ENCODE data around the gene SULF2. TPM values are rescaled to one million over a fixed set of nuclear protein-coding genes. Genes with fewer than 3 reads are reported as not detected.
A peak's percentile ranks its signal among the peaks of the same experiment; 100 is the strongest.

The SULF2 gene
- total and polyA plus RNA-seq, 4 donors: 78.8 to 350 (median 212) TPM

DNA sequence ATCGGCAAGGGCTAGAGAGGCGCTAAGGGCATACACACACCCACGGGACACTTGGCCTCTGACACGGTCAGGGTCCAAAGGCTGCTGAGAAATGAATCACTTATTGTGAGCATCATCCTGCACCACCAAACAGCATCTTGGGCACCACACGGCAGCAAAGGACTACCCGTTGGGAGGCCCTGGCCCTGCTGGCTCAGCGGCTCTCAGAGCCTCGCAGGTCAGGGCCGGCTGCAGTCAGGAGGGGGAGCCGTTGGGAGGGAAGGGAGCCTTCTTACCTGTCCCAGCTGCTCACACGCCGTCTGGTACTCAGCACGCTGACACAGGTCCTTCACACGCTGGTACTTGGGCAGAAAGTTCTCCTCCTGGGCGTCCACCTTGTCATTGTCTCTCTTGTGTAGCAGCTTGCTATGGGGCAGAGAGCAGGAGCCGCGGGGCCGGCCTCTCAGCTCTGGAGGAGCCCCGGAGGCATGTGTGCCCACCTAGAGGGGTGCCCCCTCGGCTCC is 109.0 kb downstream of the SULF2 start:
- peaks cover 11% of the 10 kb centered on the region for H3K4me1 ChIP-seq (ENCODE audit: control insufficient read depth, insufficient read depth, low read length)
- no peak overlapping the region for H3K4me3 ChIP-seq (ENCODE audit: low read depth, low read length)
- peaks cover 74% of the 10 kb centered on the region for H3K36me3 ChIP-seq (ENCODE audit: control insufficient read depth, insufficient read depth, low read length)
- 76% methylated on average over 18 of the region's 20 CpGs for WGBS (ENCODE audit: insufficient coverage)
- no peak for DNase-seq (ENCODE audit: low read depth in 4 of 6, low spot score in 6 of 6)
- H3K27me3 ChIP-seq (ENCODE audit: control insufficient read depth, insufficient read depth, low read length): peaks cover 2% of the 10 kb centered on the region
- no peak overlapping the region for H3K27ac ChIP-seq (ENCODE audit: low read depth, low read length)
- no peaks in the 10 kb centered on the region for H3K9me3 ChIP-seq (ENCODE audit: control insufficient read depth, insufficient read depth, low read length)

DNA sequence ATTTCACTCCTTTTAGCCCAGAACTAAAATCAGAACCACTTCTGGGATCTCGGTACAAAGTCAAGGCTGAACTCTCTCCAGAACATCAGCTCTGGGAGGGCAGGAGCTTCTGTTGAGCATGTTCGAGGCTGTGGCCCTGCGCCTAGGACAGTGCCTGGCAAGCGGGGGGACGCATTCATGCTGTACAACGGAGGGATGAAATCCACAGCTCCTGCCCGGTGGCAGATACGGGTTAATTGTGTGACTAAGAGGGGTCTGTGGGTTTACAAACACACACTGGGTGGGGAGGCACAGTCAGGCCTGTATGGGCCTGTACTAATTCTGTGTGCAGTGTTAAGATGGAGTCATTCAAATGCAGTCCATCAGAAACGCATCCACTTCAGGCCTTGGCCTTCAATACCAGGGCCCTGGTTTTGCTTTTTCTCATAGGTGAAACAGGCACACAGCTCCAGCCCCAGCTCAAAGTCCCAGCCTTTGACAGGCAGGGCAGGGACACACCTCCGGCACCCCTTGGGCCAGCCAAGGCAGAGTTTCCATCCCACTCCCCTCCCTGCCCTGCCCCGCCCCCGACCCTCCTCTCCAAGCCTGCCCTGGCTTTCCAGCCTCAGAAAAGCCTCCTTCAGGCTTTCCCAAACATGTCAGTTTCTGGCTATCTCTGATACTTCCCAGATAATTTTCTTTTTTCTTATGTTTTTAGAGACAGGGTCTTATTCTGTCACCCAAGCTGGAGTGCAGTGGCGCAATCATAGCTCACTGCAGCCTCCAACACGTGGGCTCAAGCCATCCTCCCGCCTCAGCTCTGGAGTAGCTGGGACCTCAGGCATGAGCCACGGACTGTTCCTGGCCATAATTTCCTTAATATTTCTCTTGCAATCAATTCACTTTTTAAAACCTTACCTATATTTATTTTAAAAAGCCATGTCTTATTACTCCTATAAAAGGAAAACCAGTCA is 109.8 kb downstream of the SULF2 start:
- WGBS (ENCODE audit: insufficient coverage): 90% methylated on average over 15 of the region's 16 CpGs
- DNase-seq (ENCODE audit: low read depth in 4 of 6, low spot score in 6 of 6): no peak
- Histone ChIP-seq H3K9me3 (ENCODE audit: control insufficient read depth, insufficient read depth, low read length) (no peaks in the 10 kb centered on the region), H3K4me1 (ENCODE audit: control insufficient read depth, insufficient read depth, low read length) (peaks cover 11% of the 10 kb centered on the region), H3K4me3 (ENCODE audit: low read depth, low read length) (no peak overlapping the region), H3K27ac (ENCODE audit: low read depth, low read length) (no peak overlapping the region), H3K36me3 (ENCODE audit: control insufficient read depth, insufficient read depth, low read length) (peaks cover 76% of the 10 kb centered on the region), H3K27me3 (ENCODE audit: control insufficient read depth, insufficient read depth, low read length) (peaks cover 2% of the 10 kb centered on the region)

DNA sequence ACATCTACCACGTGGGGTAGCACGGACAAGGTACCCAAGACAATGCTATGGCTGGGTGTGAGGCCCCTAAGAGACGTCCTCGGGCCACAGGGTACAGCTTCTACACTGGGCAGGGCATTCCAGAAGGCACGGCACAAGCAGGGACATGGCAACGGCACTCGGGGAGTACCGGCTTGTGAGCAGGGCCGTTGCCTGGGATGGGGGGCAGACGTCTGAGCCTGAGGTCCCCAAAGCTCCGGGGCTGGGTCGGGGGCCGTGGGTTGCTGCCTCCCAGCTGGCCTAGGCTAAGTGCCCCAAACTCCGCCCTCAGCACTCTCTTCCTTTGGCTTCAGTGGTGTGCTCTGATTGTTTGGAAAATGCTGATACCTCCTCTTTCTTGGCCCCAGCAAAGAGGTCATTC is 110.6 kb downstream of the SULF2 start:
- 91% methylated on average over 13 of the region's 14 CpGs for WGBS (ENCODE audit: insufficient coverage)
- Histone ChIP-seq H3K4me3 (ENCODE audit: low read depth, low read length) (no peak overlapping the region), H3K4me1 (ENCODE audit: control insufficient read depth, insufficient read depth, low read length) (peaks cover 11% of the 10 kb centered on the region), H3K27ac (ENCODE audit: low read depth, low read length) (no peak overlapping the region), H3K27me3 (ENCODE audit: control insufficient read depth, insufficient read depth, low read length) (peaks cover 2% of the 10 kb centered on the region), H3K9me3 (ENCODE audit: control insufficient read depth, insufficient read depth, low read length) (no peaks in the 10 kb centered on the region), H3K36me3 (ENCODE audit: control insufficient read depth, insufficient read depth, low read length) (peaks cover 74% of the 10 kb centered on the region)
- DNase-seq (ENCODE audit: low read depth in 4 of 6, low spot score in 6 of 6): no peak

DNA sequence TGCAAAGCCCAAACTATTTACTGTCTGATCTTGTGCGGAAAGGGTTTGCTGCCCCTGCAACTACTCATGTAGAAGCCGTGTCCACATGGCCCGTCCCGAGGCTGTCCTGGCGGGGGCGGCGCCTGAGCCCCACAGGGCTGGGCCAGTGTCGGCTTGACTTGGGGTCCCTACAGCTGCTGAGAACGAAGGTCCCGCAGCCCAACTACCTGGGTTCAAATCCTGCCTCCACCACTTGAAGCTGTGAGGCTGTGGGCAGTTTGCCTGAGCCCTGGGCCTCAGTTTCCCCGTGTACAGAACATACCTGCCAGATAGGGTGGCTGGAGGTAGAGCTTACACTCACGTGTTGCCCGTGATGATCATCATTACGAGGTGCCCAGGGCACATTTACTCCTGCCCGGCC is 111.1 kb downstream of the SULF2 start:
- 93% methylated on average over 15 of the region's 15 CpGs for WGBS (ENCODE audit: insufficient coverage)
- Histone ChIP-seq H3K4me1 (ENCODE audit: control insufficient read depth, insufficient read depth, low read length) (peaks cover 11% of the 10 kb centered on the region), H3K9me3 (ENCODE audit: control insufficient read depth, insufficient read depth, low read length) (no peaks in the 10 kb centered on the region), H3K36me3 (ENCODE audit: control insufficient read depth, insufficient read depth, low read length) (peaks cover 76% of the 10 kb centered on the region), H3K27me3 (ENCODE audit: control insufficient read depth, insufficient read depth, low read length) (peaks cover 2% of the 10 kb centered on the region), H3K27ac (ENCODE audit: low read depth, low read length) (no peak overlapping the region), H3K4me3 (ENCODE audit: low read depth, low read length) (no peak overlapping the region)
- no peak for DNase-seq (ENCODE audit: low read depth in 4 of 6, low spot score in 6 of 6)

DNA sequence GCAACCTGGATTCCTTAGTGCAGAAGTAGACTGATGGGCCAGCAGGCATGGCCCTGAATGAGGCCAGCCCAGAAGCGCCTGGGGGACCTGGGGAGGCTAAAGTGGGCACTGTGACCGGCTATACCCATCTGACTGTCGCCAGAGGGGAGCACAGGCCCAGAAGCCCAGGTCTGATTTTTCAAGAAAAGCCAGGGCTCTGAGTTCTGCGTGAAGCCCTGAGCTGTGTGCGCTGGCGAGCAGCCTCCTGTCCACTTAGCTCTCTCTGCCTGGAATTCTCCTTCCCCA is 111.7 kb downstream of the SULF2 start:
- Histone ChIP-seq H3K27me3 (ENCODE audit: control insufficient read depth, insufficient read depth, low read length) (peaks cover 2% of the 10 kb centered on the region), H3K36me3 (ENCODE audit: control insufficient read depth, insufficient read depth, low read length) (peaks cover 77% of the 10 kb centered on the region), H3K27ac (ENCODE audit: low read depth, low read length) (no peak overlapping the region), H3K9me3 (ENCODE audit: control insufficient read depth, insufficient read depth, low read length) (no peaks in the 10 kb centered on the region), H3K4me3 (ENCODE audit: low read depth, low read length) (no peak overlapping the region), H3K4me1 (ENCODE audit: control insufficient read depth, insufficient read depth, low read length) (peaks cover 11% of the 10 kb centered on the region)
- 91% methylated on average over 6 of the region's 6 CpGs for WGBS (ENCODE audit: insufficient coverage)
- DNase-seq (ENCODE audit: low read depth in 4 of 6, low spot score in 6 of 6): no peak

DNA sequence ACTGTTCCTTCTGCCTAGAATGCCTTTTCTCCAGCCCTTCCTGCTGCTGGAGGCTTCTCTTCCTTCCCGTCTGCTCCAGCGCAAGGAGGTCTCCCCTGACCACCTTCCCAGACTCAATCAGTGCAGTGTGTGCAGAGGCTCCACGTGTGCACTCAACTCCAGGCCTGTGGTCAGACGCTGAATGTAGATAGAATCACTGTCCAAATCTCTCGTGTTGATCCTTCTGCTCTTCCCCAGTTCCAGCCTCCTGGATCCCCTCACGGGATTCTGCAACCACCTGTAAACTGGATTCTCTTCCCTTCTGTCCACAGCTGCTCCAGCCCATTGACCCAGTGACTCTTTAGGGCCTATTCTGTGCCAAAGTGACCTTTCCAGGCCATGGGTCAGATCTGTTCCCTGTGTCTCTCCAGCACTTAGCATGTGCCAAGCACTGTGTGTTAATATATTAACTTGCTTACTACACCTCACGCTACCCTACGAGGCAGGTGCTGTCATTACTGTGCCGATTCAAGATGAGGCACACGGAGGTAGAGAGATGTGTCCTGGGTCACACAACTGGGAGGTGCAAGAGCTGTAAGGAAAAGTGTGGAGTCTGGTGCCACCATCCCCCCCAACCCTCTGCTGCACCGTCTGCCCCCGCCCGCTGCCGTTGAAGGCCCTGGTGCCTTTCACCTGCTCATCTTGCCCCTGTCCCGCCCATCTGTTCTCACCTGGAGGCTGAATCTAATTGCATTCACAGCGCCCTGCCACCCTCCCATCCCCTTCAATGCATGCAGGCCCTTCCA is 112.2 kb downstream of the SULF2 start:
- Histone ChIP-seq H3K4me3 (ENCODE audit: low read depth, low read length) (no peak overlapping the region), H3K27me3 (ENCODE audit: control insufficient read depth, insufficient read depth, low read length) (peaks cover 2% of the 10 kb centered on the region), H3K27ac (ENCODE audit: low read depth, low read length) (no peak overlapping the region), H3K4me1 (ENCODE audit: control insufficient read depth, insufficient read depth, low read length) (peaks cover 11% of the 10 kb centered on the region), H3K36me3 (ENCODE audit: control insufficient read depth, insufficient read depth, low read length) (peaks cover 77% of the 10 kb centered on the region), H3K9me3 (ENCODE audit: control insufficient read depth, insufficient read depth, low read length) (no peaks in the 10 kb centered on the region)
- no peak for DNase-seq (ENCODE audit: low read depth in 4 of 6, low spot score in 6 of 6)
- WGBS (ENCODE audit: insufficient coverage): 90% methylated on average over 16 of the region's 16 CpGs

DNA sequence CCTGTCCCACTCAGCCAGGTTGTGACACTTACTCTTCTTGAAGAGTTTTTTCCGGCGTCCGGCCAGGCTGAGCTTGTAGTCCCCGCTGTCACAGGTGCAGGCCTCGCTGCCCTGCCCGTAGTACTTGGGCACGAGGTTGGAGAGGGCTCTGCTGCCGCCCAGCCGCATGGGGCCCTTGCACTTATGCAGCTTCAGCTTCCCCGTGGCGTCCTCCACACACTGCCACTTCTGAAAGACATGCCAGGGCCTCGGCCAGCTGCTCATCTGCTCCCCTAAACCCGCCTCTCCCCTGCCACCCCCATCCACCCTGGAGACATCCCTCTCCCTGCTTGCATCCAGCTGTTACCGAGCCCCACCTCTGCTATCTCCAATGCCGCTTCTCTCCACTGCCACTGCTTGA is 113.1 kb downstream of the SULF2 start:
- no peak overlapping the region for H3K4me3 ChIP-seq (ENCODE audit: low read depth, low read length)
- H3K27ac ChIP-seq (ENCODE audit: low read depth, low read length): no peak overlapping the region
- no peak for DNase-seq (ENCODE audit: low read depth in 4 of 6, low spot score in 6 of 6)
- peaks cover 78% of the 10 kb centered on the region for H3K36me3 ChIP-seq (ENCODE audit: control insufficient read depth, insufficient read depth, low read length)
- WGBS (ENCODE audit: insufficient coverage): 89% methylated on average over 15 of the region's 15 CpGs
- peaks cover 2% of the 10 kb centered on the region for H3K27me3 ChIP-seq (ENCODE audit: control insufficient read depth, insufficient read depth, low read length)
- H3K4me1 ChIP-seq (ENCODE audit: control insufficient read depth, insufficient read depth, low read length): peaks cover 5% of the 10 kb centered on the region
- H3K9me3 ChIP-seq (ENCODE audit: control insufficient read depth, insufficient read depth, low read length): no peaks in the 10 kb centered on the region

DNA sequence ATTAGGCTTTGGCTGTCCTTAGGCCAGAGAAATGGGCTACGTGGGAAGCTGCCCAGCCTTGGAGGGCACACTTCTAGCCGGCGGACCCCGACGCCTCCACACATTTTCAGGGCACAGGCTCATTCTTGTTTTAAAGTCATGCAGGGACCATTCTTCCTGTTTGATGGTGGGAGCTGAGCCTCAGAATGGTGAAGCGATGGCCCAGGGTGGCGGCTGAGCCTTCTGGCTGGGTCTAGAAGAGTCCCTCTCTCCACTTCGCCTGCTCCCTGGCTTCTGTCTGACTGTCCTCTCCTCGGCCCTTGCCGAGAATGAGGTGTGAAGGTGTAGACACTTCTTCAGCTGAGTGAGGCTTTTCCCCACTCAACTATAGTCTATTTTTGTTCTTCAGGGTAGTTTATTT is 114.4 kb downstream of the SULF2 start:
- H3K27me3 ChIP-seq (ENCODE audit: control insufficient read depth, insufficient read depth, low read length): peaks cover 2% of the 10 kb centered on the region
- no peak overlapping the region for H3K27ac ChIP-seq (ENCODE audit: low read depth, low read length)
- H3K9me3 ChIP-seq (ENCODE audit: control insufficient read depth, insufficient read depth, low read length): no peaks in the 10 kb centered on the region
- 100% methylated on average over 2 of the region's 10 CpGs for WGBS (ENCODE audit: insufficient coverage)
- peaks cover 75% of the 10 kb centered on the region for H3K36me3 ChIP-seq (ENCODE audit: control insufficient read depth, insufficient read depth, low read length)
- no peaks in the 10 kb centered on the region for H3K4me1 ChIP-seq (ENCODE audit: control insufficient read depth, insufficient read depth, low read length)
- no peak overlapping the region for H3K4me3 ChIP-seq (ENCODE audit: low read depth, low read length)
- no peak for DNase-seq (ENCODE audit: low read depth in 4 of 6, low spot score in 6 of 6)

DNA sequence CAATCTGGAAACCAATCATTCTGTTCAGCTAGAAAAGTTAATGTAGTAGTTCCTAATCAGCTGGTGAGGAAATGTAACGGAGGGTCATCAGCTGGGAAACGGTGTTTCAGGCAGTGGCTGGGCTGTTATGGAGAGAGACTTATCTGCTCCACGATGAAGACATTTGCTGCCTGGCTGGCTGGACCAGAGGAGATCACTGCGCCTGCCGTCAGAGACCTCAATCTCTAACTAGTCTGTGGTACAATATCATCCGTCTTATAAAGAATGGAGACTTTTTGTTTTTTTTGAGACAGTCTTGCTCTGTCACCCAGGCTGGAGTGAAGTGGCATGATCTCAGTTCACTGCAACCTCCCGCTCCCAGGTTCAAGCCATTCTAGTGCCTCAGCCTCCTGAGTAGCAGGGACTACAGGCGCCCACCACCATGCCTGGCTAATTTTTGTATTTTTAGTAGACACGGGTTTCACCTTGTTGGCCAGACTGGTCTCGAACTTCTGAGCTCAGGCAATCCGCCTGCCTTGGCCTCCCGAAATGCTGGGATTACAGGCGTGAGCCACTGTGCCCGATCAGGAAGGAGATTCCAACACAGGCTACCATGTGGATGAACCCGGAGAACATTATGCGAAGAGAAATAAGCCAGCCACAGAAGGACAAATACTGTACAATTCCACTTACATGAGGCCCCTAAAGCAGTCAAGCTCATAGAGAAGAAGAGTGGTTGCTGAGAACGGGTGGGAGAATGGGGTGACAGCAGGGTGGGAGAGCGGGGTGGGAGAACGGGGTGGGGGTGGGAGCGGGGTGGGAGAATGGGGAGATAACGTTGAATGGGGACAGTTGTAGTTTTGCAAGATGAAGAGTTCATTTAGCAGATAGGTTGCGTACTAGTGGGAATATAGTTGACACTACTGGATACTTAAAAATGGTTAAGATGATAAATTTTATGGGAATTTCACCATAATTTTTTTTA is 115.1 kb downstream of the SULF2 start:
- Histone ChIP-seq H3K4me3 (ENCODE audit: low read depth, low read length) (no peak overlapping the region), H3K27ac (ENCODE audit: low read depth, low read length) (no peak overlapping the region), H3K9me3 (ENCODE audit: control insufficient read depth, insufficient read depth, low read length) (no peaks in the 10 kb centered on the region), H3K36me3 (ENCODE audit: control insufficient read depth, insufficient read depth, low read length) (peaks cover 76% of the 10 kb centered on the region), H3K27me3 (ENCODE audit: control insufficient read depth, insufficient read depth, low read length) (peaks cover 2% of the 10 kb centered on the region), H3K4me1 (ENCODE audit: control insufficient read depth, insufficient read depth, low read length) (no peaks in the 10 kb centered on the region)
- DNase-seq (ENCODE audit: low read depth in 4 of 6, low spot score in 6 of 6): peak in 1 of 6 donors; percentile 26
- 83% methylated on average over 10 of the region's 22 CpGs for WGBS (ENCODE audit: insufficient coverage)

All from spinal cord (tissue), 10 donors.